HG03060 (cell line): ENCODE data around the gene TMEM220.
"Not testable (repeated sequence)": the region's sequence is repeated elsewhere in the genome, so short reads cannot be mapped to it uniquely, and the experiment has no call there.

Experiments used
- ATAC-seq: cut with Tn5 transposase; IDR thresholded peaks from one replicate; pipeline ENCODE4 v1.9.1; 2021; ENCODE audit warnings: low read depth, moderate number of reproducible peaks; ENCODE audit not compliant: unreplicated experiment

Gene TMEM220

GRCh38 chr17:10755592-10756127 is 25.8 kb upstream of the TMEM220 start:
- no peak for ATAC-seq

- ATAC-seq: no peak
Observed at GRCh38 chr17:10754861-10755591, 25.2 kb upstream of the TMEM220 start.

GRCh38 chr17:10754109-10754508 is 24.3 kb upstream of the TMEM220 start:
- no peak for ATAC-seq

GRCh38 chr17:10752696-10753095 is 22.9 kb upstream of the TMEM220 start:
- ATAC-seq: no peak

GRCh38 chr17:10751563-10751962 is 21.7 kb upstream of the TMEM220 start:
- ATAC-seq: no peak

DNA sequence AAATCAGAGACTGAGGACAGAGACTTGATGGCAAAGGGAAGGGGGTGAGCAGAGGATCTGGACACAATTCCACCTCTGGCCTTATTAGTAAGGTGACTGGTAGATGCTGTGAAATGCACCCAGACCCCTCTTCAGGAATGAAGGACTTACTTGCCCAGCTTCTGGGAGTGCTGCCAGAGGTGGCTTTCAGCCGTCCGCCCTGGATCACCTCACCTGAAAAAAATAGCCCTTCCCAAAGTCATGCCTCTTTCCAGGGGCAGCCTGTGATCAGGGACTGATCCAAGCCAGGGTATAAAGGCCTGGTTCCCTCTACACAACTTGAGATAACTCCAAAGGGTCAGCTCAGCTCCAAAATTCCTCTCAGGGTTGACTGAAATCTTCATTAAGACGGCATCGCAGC is 20.4 kb upstream of the TMEM220 start:
- no peak for ATAC-seq

DNA sequence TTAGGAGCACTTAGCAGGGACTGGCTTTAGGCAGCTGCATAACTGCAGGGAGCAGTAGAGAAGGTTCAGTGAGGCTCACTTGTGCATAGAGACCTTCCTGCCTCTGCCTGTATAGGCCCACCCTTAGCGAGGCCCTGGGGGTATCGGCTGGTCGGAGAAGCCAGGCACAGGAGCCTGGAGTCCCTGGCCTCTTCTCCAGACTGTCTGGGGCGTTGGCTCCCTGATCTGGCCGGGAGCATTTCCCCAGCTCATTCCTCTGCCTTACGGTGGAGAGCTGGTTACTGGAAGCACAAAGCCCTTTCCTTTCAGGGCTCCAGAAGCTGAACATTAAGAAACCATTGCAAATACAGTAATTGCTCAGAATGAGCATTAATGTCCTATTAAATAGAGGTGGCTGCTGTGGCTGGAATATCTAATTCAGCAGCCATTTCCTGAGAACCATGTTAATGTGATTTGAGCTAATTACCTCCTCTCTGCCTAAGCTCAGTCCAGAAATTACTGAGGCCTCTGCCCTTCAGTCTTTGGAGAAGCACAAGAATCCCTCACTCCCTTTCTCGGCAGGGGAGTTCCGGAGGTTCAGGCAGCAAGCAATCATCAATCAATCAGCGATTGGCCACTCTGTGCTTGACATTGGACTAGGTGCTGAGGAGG is 18.8 kb upstream of the TMEM220 start:
- ATAC-seq: no peak

DNA sequence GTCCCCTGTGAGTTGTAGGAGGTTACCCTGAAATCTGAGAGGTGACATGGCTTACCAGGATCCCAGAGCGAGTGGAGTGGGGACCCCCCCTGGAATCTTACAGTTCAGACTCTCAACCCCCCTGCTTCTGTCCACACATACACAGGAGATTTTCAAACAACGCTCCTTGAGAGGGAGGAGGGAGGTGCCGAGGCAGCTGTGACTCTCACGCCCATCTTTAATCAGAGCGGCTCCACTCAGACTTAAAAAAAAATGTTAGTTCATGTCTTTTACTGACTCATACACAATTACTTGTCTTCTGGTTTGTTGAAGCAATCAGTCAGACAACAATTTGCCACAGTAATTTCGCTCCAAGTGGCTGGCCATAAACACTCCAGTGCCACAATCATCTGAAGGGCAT is 15.4 kb upstream of the TMEM220 start:
- no peak for ATAC-seq

GRCh38 chr17:10744501-10745000 is 14.7 kb upstream of the TMEM220 start:
- no peak for ATAC-seq

- no peak for ATAC-seq
Observed at GRCh38 chr17:10743316-10744009, 13.6 kb upstream of the TMEM220 start.

DNA sequence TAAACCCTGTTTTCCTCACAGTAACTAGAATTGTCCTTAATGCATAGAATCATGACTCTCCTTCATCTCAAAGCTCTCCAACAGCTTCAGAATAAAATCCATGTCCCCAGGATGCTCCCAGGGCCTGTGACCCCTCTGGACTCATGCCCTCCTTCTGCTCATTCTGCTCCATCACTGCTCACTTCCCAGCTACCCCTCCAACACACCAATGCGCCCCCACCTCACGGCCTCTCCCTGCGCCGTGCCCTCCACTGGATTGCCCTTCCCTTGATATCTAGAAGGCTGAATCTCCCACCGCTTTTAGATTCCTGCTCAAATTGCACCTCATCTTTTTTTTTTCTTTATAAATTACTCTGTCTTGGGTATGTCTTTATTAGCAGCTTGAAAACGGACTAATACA is 12.6 kb upstream of the TMEM220 start:
- no peak for ATAC-seq

DNA sequence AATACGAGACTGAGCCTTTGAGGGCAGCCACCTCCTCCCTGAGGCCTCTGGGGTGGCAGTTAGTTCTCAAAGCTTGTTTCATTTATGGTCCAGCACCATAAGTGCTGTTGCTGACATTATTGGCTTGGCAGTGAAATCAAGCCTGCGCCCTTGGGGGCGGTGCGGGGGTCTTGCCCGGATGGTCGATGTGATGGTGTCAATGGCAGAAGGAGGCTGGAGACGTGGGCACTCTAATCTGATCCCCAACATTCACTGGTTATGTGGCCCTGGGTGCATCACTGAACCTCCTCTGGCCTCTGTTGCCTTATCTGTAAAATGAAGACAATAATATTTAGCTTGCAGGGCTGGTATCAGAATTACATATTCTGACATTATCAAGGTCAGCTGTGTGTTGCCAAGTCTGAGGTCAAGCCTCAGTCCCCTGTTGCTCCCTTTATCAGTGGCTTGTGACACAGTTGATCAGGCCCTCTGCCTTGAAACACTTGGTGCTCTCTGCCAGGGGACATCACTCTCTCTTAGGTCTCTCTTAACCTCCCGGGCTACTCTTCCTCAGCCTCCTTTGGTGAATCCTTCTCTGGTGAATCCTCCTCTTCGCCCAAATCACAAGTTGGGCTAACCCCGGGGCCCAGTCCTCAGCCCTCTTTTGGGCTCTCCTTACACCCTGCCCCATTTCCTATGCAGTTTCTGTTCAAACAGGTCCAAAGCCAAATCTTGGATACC is 11.8 kb upstream of the TMEM220 start:
- no peak for ATAC-seq

- ATAC-seq: no peak
Observed at GRCh38 chr17:10739386-10739785, 9.6 kb upstream of the TMEM220 start.

DNA sequence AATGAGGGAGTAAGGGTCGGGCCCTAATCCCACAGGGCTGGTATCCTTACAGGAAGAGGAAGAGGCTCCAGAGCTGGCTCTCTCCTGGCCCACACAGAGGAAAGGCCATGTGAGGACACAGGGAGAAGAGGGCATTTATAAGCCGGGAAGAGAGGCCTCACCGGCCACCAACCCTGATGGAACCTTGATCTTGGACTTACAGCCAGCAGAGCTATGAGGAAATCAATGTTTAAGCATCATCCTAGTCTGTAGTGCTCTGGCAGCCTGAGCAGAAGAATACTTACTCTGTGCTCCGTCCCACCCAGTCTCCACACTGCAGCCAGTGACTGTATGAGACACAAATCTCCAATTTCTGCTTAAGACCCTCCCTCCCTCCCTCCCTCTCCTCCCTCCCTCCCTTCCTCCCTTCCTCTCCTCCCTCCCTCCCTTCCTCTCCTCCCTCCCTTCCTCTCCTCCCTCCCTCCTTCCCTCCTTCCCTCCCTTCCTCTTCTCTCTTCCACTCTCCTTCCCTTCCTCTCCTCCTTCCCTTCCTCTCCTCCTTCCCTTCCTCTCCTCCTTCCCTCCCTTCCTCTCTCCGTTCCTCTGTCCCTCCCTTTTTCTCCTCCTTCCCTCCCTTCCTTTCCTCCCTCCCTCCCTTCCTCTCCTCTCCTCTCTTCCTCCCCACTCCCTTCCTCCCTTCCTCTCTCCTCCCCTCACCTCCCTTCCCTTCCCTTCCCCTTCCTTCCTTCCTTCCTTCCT is 8.9 kb upstream of the TMEM220 start:
- ATAC-seq: no peak

GRCh38 chr17:10737736-10738135 is 7.9 kb upstream of the TMEM220 start:
- no peak for ATAC-seq

- ATAC-seq: no peak
Observed at GRCh38 chr17:10737168-10737622, 7.4 kb upstream of the TMEM220 start.

DNA sequence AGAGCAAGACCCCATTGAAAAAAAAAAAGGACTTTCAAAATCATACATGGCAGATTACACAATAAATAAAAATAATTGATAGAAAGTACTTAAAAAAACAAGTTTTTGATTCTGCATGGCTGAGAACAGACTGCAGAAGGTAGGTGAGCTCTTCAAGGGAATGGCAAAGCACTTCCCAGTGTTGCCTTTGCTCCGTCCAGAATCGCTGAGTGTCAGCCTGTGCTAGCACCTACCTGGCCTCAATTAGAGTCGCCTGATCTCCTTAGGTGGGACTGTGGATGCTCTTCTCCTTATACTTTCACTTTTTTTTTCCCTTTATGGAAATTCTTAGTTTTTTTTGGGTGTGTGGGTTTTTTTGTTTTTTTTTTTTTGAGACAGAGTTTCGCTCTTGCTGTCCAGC is 6.0 kb upstream of the TMEM220 start:
- ATAC-seq: no peak

- ATAC-seq: no peak
Observed at GRCh38 chr17:10735251-10735650, 5.4 kb upstream of the TMEM220 start.

DNA sequence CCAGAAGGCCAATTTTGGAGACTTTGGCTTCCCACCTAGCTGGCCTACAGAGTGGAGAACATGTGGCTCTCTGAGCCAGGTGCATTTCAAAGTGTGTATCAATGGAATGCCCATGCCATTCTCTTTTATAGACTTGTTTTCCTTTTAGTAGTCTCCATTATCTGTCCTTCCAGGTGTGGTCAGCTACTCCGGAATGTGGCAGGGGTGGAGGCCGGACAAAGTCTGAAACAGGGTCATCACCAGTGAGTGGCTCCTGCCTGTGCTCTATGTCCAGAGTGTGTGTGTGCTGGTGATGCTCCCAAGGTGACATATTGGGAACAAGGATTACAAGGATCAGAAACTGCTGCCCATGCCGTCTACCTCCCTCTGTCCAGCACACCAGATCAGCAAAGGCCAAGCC is 3.8 kb upstream of the TMEM220 start:
- ATAC-seq: no peak

DNA sequence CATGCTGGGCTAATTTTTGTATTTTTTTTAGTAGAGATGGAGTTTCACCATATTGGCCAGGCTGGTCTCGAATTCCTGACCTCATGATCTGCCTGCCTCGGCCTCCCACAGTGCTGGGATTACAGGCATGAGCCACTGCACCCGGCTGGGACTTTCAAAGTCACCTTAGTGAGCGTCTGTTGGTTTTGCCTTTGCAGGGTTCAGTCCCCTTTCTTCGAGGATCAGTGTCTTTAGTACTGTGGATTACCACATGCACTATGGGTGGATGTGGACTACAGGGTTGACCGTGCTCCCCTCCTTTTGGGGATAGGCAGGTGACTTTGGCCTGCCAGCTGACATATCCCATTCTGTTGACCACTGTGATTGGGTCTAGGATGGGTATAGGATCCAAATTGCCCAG is 2.3 kb upstream of the TMEM220 start:
- not testable (repeated sequence) for ATAC-seq
